NCI-H1092 (cell line): ENCODE data around the gene KRTAP10-5.

ENCODE experiments used
- DNase-seq: peaks from one replicate; lab custom pipeline; 2025; lab: John Stamatoyannopoulos, UW

KRTAP10-5 gene

GRCh38 chr21:44530221-44530902 lies 50.0 kb downstream of the KRTAP10-5 start:
- DNase-seq, result no peak

- DNase-seq, result no peak
Measured at GRCh38 chr21:44529503-44530125, 50.8 kb downstream of the KRTAP10-5 start.
